ENCODE results near the gene HTRA1. TPM values are rescaled to one million over a fixed set of nuclear protein-coding genes. Genes with fewer than 3 reads are reported as not detected.

HTRA1 gene
- total and polyA plus RNA-seq, 2 donors from 2014 or later, result 86.0 to 345 TPM

GRCh38 chr10:122421054-122421625, 40.2 kb upstream of the HTRA1 start:
- Histone ChIP-seq H3K4me1 (ENCODE audit: control insufficient read depth in 2 of 3, insufficient read depth in 2 of 3, low read depth in 1 of 3, low read length in 3 of 3) (no peaks in the 10 kb centered on the region), H3K27me3 (ENCODE audit: control insufficient read depth, insufficient read depth, low read length) (no peaks in the 10 kb centered on the region), H3K36me3 (ENCODE audit: control insufficient read depth in 2 of 3, insufficient read depth in 3 of 3, low read length in 3 of 3) (peaks cover 0 to 26% (median 9%) of the 10 kb centered on the region in 3 donors), H3K9ac (ENCODE audit: low read length in 3 of 3) (no peak overlapping the region), H3K9me3 (ENCODE audit: control insufficient read depth in 2 of 3, insufficient read depth in 1 of 3, low read length in 3 of 3) (no peaks in the 10 kb centered on the region), H3K27ac (ENCODE audit: low read depth in 2 of 2, low read length in 2 of 2) (no peak overlapping the region), H3K4me3 (ENCODE audit: low read length in 3 of 3) (no peak overlapping the region)
- intact Hi-C loops (cut with DNase I), result no loop called here
- FAIRE-seq, result no peak
- no peak for TF ChIP-seq CTCF (IDR thresholded peaks at IDR 0.05; ENCODE audit: borderline replicate concordance, extremely low read depth, insufficient read depth)
- no peak for DNase-seq

GRCh38 chr10:122421742-122422141, 39.6 kb upstream of the HTRA1 start:
- Histone ChIP-seq H3K27ac (ENCODE audit: low read depth in 2 of 2, low read length in 2 of 2) (no peak overlapping the region), H3K27me3 (ENCODE audit: control insufficient read depth, insufficient read depth, low read length) (no peaks in the 10 kb centered on the region), H3K4me3 (ENCODE audit: low read length in 3 of 3) (no peak overlapping the region), H3K36me3 (ENCODE audit: control insufficient read depth in 2 of 3, insufficient read depth in 3 of 3, low read length in 3 of 3) (peaks cover 0 to 22% (median 8%) of the 10 kb centered on the region in 3 donors), H3K4me1 (ENCODE audit: control insufficient read depth in 2 of 3, insufficient read depth in 2 of 3, low read depth in 1 of 3, low read length in 3 of 3) (no peaks in the 10 kb centered on the region), H3K9ac (ENCODE audit: low read length in 3 of 3) (no peak overlapping the region), H3K9me3 (ENCODE audit: control insufficient read depth in 2 of 3, insufficient read depth in 1 of 3, low read length in 3 of 3) (no peaks in the 10 kb centered on the region)
- intact Hi-C loops (cut with DNase I), result no loop called here
- no peak for DNase-seq
- TF ChIP-seq CTCF (IDR thresholded peaks at IDR 0.05; ENCODE audit: borderline replicate concordance, extremely low read depth, insufficient read depth), result no peak
- FAIRE-seq, result no peak

GRCh38 chr10:122422266-122422989, 38.9 kb upstream of the HTRA1 start:
- FAIRE-seq (no peak), DNase-seq (no peak)
- no peaks in the 10 kb centered on the region for H3K4me1 ChIP-seq (ENCODE audit: control insufficient read depth in 2 of 3, insufficient read depth in 2 of 3, low read depth in 1 of 3, low read length in 3 of 3)
- no peaks in the 10 kb centered on the region for H3K9me3 ChIP-seq (ENCODE audit: control insufficient read depth in 2 of 3, insufficient read depth in 1 of 3, low read length in 3 of 3)
- intact Hi-C loops (cut with DNase I), result no loop called here
- no peak overlapping the region for H3K27ac ChIP-seq (ENCODE audit: low read depth in 2 of 2, low read length in 2 of 2)
- peaks cover 0 to 19% (median 7%) of the 10 kb centered on the region in 3 donors for H3K36me3 ChIP-seq (ENCODE audit: control insufficient read depth in 2 of 3, insufficient read depth in 3 of 3, low read length in 3 of 3)
- no peak for TF ChIP-seq CTCF (IDR thresholded peaks at IDR 0.05; ENCODE audit: borderline replicate concordance, extremely low read depth, insufficient read depth)
- H3K27me3 ChIP-seq (ENCODE audit: control insufficient read depth, insufficient read depth, low read length), result no peaks in the 10 kb centered on the region
- H3K4me3 ChIP-seq (ENCODE audit: low read length in 3 of 3), result no peak overlapping the region
- H3K9ac ChIP-seq (ENCODE audit: low read length in 3 of 3), result no peak overlapping the region

Data from kidney (tissue), 14 donors.